Measurements from ENCODE around the gene TBATA.

Gene TBATA

DNA sequence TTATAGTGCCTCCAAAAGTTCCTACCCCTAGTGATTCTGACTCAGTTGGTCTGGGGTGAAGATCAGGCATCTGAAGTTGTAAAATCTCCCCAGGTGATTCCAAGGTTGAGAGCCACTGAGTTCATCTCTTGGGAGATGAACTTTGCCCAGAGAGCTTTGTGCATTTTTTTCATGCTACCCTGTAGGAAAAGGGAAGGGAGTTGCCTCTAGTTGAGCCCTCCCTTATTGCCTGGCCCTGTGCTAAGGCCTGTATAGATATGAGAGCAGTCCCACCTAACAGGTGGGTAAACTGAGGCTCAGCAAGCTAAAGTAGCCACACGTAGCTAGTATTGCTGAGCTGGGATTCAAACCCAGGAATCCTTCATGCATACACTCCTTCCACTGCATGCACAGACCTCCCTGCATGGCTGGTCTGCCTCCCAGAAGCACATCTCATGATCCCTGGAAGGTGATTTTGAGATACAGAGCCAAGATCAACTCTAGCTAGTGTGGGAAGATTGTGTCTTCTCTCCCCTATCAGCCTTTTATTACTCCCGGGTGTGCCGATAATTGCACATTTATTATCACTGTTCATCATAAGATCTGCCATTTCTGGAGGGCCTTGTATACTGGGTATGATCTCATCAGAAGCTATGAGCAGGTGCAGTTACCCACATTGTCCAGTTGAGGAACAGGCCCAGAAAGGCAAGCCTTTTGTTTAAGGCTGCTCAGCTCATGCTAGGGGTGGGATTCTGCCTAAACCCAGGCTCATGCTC, 47.0 kb downstream of the TBATA start:
- H4K20me1 ChIP-seq: no peaks in the 10 kb centered on the region
- no peak for TF ChIP-seq Cebpa-rat (IDR thresholded peaks at IDR 0.05)
- no peak overlapping the region for H3K9ac ChIP-seq
- no peak overlapping the region for H3K27ac ChIP-seq
- no peaks in the 10 kb centered on the region for H3K27me3 ChIP-seq
- no peaks in the 10 kb centered on the region for H3K9me3 ChIP-seq
- no peak overlapping the region for H3K4me3 ChIP-seq
- H3K36me3 ChIP-seq: no peaks in the 10 kb centered on the region
- H3K4me2 ChIP-seq: no peak overlapping the region
- H3K4me1 ChIP-seq: peaks cover 8% of the 10 kb centered on the region

DNA sequence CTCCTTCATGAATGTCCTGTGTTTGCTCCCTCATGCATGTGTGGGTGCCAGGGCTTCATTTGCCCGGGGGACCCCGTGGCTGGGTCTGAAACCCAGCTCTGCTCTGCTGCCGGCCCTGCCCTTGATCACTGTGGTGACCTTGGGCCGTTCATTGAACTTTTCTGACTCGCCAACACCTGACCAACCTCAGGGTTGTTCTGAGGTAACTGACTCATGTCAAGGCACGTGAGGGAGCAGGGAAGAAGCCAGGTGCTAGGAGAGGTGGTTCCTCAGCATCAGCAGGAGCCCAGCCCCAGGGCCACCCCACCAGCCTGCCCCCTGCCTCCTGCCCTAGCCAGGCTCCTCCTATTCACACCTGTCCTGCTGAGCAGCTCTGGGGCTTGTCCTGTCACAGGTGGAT, 47.9 kb downstream of the TBATA start:
- TF ChIP-seq Cebpa-rat (IDR thresholded peaks at IDR 0.05): no peak
- H3K9ac ChIP-seq: no peak overlapping the region
- peaks cover 1% of the 10 kb centered on the region for H3K4me1 ChIP-seq
- no peaks in the 10 kb centered on the region for H3K27me3 ChIP-seq
- no peak overlapping the region for H3K4me2 ChIP-seq
- H3K4me3 ChIP-seq: no peak overlapping the region
- H3K9me3 ChIP-seq: no peaks in the 10 kb centered on the region
- no peaks in the 10 kb centered on the region for H3K36me3 ChIP-seq
- no peaks in the 10 kb centered on the region for H4K20me1 ChIP-seq
- H3K27ac ChIP-seq: no peak overlapping the region

DNA sequence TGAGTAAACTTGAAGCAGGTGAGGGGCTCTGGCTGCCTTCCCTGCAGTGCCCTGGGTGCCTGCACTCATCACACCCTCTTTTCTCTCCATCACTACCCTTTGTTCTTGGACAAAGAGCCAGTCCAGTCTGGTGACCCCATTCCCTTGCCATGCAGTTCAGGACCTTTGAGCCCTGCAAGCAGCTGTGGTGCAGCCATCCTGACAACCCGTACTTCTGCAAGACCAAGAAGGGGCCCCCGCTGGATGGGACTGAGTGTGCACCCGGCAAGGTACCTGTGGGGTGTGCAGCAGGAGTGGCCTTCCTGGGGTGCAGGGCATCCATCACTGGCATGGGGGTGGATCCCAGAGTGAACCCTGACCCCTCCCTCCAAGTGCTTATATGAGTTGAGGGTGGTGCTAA, 48.7 kb downstream of the TBATA start:
- Histone ChIP-seq H3K27me3 (no peaks in the 10 kb centered on the region), H3K4me1 (no peaks in the 10 kb centered on the region), H4K20me1 (no peaks in the 10 kb centered on the region), H3K9me3 (no peaks in the 10 kb centered on the region), H3K9ac (no peak overlapping the region), H3K4me3 (no peak overlapping the region), H3K27ac (no peak overlapping the region), H3K4me2 (no peak overlapping the region), H3K36me3 (no peaks in the 10 kb centered on the region)
- no peak for TF ChIP-seq Cebpa-rat (IDR thresholded peaks at IDR 0.05)

- H3K9me3 ChIP-seq: no peaks in the 10 kb centered on the region
- no peaks in the 10 kb centered on the region for H3K27me3 ChIP-seq
- no peaks in the 10 kb centered on the region for H3K4me1 ChIP-seq
- H4K20me1 ChIP-seq: no peaks in the 10 kb centered on the region
- H3K36me3 ChIP-seq: no peaks in the 10 kb centered on the region
- no peak overlapping the region for H3K4me3 ChIP-seq
- no peak overlapping the region for H3K4me2 ChIP-seq
- no peak overlapping the region for H3K27ac ChIP-seq
- H3K9ac ChIP-seq: no peak overlapping the region
- no peak for TF ChIP-seq Cebpa-rat (IDR thresholded peaks at IDR 0.05)
Observed at GRCh38 chr10:70735161-70735560, 50.0 kb downstream of the TBATA start.

GRCh38 chr10:70733051-70733450, 52.1 kb downstream of the TBATA start:
- H3K9me3 ChIP-seq: no peaks in the 10 kb centered on the region
- no peak overlapping the region for H3K4me3 ChIP-seq
- H3K27ac ChIP-seq: no peak overlapping the region
- no peaks in the 10 kb centered on the region for H3K4me1 ChIP-seq
- no peaks in the 10 kb centered on the region for H4K20me1 ChIP-seq
- TF ChIP-seq Cebpa-rat (IDR thresholded peaks at IDR 0.05): no peak
- H3K27me3 ChIP-seq: no peaks in the 10 kb centered on the region
- no peak overlapping the region for H3K4me2 ChIP-seq
- H3K9ac ChIP-seq: no peak overlapping the region
- no peaks in the 10 kb centered on the region for H3K36me3 ChIP-seq

GRCh38 chr10:70732569-70732968, 52.6 kb downstream of the TBATA start:
- Histone ChIP-seq H3K27ac (no peak overlapping the region), H3K27me3 (no peaks in the 10 kb centered on the region), H3K4me2 (no peak overlapping the region), H3K9ac (no peak overlapping the region), H4K20me1 (no peaks in the 10 kb centered on the region), H3K4me3 (no peak overlapping the region), H3K36me3 (no peaks in the 10 kb centered on the region), H3K9me3 (no peaks in the 10 kb centered on the region), H3K4me1 (no peaks in the 10 kb centered on the region)
- no peak for TF ChIP-seq Cebpa-rat (IDR thresholded peaks at IDR 0.05)

GRCh38 chr10:70730955-70731354, 54.2 kb downstream of the TBATA start:
- H3K9ac ChIP-seq: no peak overlapping the region
- no peak overlapping the region for H3K4me3 ChIP-seq
- H3K9me3 ChIP-seq: no peaks in the 10 kb centered on the region
- no peak for TF ChIP-seq Cebpa-rat (IDR thresholded peaks at IDR 0.05)
- no peaks in the 10 kb centered on the region for H3K36me3 ChIP-seq
- H4K20me1 ChIP-seq: no peaks in the 10 kb centered on the region
- no peak overlapping the region for H3K4me2 ChIP-seq
- no peak overlapping the region for H3K27ac ChIP-seq
- H3K27me3 ChIP-seq: no peaks in the 10 kb centered on the region
- H3K4me1 ChIP-seq: no peaks in the 10 kb centered on the region

DNA sequence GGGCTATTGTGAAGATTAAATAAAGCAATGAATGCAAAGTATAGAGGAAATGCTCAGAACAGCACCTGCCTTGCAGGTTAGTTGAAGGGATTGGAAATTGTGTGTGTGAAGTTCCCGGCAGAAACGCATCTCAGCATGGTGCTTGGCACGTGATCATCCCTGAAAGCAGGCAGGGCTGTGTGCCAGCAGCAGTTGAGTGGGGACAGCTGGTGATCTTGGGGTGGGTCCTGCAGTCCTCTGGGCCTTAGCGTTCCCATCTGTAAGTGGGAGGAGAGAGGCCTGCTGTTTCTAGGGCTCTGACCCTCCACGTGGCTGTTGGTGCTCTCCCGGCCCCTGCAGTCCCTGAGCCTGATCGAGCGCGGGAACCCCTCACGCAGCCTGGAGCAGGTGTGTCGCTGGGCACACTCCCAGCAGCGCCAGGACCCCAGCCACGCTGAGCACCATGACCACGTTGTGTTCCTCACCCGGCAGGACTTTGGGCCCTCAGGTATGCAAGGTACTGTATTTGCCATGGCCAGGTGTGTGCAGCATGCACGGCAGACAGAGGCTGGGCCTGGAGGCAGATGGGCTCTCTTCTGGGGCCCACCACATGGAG, 55.3 kb downstream of the TBATA start:
- Histone ChIP-seq H3K27ac (no peak overlapping the region), H3K9ac (no peak overlapping the region), H3K4me2 (no peak overlapping the region), H3K4me3 (no peak overlapping the region), H3K27me3 (no peaks in the 10 kb centered on the region), H3K4me1 (no peaks in the 10 kb centered on the region), H4K20me1 (no peaks in the 10 kb centered on the region), H3K9me3 (no peaks in the 10 kb centered on the region), H3K36me3 (no peaks in the 10 kb centered on the region)
- no peak for TF ChIP-seq Cebpa-rat (IDR thresholded peaks at IDR 0.05)

DNA sequence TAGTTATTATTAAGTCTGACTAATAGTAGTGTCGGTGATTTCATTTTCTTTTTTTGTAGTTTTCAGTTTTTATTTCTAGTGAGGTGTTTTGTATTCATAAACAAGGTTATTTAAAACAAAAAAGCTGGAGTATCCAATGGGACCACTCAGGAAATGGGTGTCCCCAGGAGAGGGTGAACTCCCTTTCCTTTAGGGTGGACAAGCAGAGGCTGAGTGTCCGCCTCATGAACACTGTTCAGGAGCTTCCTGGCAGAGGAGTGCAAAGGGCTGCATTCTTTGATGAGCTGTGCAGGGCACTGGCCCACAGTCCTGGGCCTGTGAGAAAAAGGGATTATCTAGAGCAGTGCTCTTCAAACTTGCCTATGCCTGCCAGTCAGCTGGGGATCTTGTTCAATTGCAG, 56.8 kb downstream of the TBATA start:
- H3K36me3 ChIP-seq: no peaks in the 10 kb centered on the region
- H3K4me1 ChIP-seq: no peaks in the 10 kb centered on the region
- no peaks in the 10 kb centered on the region for H3K9me3 ChIP-seq
- H3K27me3 ChIP-seq: no peaks in the 10 kb centered on the region
- H3K27ac ChIP-seq: no peak overlapping the region
- no peak for TF ChIP-seq Cebpa-rat (IDR thresholded peaks at IDR 0.05)
- H3K4me3 ChIP-seq: no peak overlapping the region
- H3K4me2 ChIP-seq: no peak overlapping the region
- H3K9ac ChIP-seq: no peak overlapping the region
- no peaks in the 10 kb centered on the region for H4K20me1 ChIP-seq

DNA sequence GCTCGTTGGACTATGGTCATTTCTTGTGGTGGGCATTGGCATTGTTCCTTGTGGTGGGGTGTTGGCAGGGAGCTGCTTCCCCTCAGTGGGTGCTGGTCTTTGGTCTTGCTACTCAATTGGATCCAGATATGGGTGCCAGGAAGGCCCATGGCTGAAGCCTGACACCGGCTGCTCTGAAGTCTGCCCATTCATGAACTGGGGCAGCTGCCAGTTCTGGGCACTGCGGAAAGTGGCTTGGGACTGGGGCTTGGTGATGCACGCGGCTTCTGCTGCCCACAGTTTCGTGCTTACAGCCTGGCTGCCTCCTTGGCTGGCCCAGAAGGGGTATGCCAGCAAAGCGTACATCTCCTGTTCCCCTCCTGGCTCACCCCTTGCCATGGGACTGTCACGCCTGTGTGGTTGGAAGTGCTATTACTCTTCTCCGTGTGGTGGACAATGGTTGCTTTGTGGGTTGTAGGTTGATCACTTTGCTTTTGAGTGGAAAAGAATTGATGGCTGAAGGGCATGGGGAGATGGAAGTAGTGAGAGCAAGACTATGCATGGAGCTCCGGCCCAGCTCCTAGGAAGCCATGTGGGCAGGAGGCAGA, 58.2 kb downstream of the TBATA start:
- H3K9ac ChIP-seq: no peak overlapping the region
- H4K20me1 ChIP-seq: no peaks in the 10 kb centered on the region
- H3K4me2 ChIP-seq: no peak overlapping the region
- H3K27me3 ChIP-seq: no peaks in the 10 kb centered on the region
- H3K4me3 ChIP-seq: no peak overlapping the region
- TF ChIP-seq Cebpa-rat (IDR thresholded peaks at IDR 0.05): no peak
- no peak overlapping the region for H3K27ac ChIP-seq
- no peaks in the 10 kb centered on the region for H3K9me3 ChIP-seq
- no peaks in the 10 kb centered on the region for H3K4me1 ChIP-seq
- no peaks in the 10 kb centered on the region for H3K36me3 ChIP-seq
